Erythroblast (primary cell): ENCODE results near the gene CXXC4.

Experiments
- GATA1 ChIP-seq: IDR thresholded peaks from 2 replicates; pipeline ENCODE4 v1.6.1; 2011; ENCODE audit warnings: low read depth, mild to moderate bottlenecking, control low read depth, low read length, moderate library complexity
- POLR2A ChIP-seq: IDR thresholded peaks from 2 replicates; pipeline ENCODE4 v1.6.1; 2011; ENCODE audit warnings: mild to moderate bottlenecking, low read length

GRCh38 chr4:104519588-104519987 is 24.9 kb upstream of the CXXC4 start:
- no peak for TF ChIP-seq POLR2A
- no peak for TF ChIP-seq GATA1
